ENCODE measurements around the gene TPO.
"Not testable (repeated sequence)": the region's sequence is repeated elsewhere in the genome, so short reads cannot be mapped to it uniquely, and the experiment has no call there.

The TPO gene

GRCh38 chr2:1413156-1413710 lies at the start of gene TPO:
Gene TPO, plus strand, starts transcription at chr2:1413463. Its CDS starts 946 bp downstream, at chr2:1414409.
- no peak for DNase-seq

DNA sequence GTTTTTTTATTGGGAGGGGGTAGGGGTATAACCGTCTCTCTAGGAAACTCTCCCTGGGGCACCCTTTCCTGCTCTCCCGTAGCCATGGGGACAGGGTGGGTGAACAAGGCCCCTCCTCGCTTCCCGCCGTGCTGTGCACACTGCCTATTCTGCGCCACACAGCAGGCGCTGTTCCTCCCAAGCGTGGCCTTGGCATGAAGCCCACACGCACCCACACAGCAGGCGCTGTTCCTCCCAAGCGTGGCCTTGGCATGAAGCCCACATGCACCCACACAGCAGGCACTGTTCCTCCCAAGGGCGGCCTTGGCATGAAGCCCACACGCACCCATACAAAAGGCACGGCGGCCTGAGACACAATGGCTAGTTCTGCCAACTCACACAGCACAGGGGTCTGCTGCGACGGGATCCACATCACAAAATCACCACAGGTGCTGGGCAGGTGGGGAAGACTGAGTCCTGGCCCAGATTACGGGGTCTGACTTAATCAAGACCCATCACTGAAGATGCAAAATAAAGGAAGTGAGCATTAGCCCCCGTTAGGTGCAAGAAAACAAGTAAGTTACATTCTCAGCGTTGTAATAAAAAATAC lies 46.6 kb upstream of the TPO start:
- DNase-seq = no peak

DNA sequence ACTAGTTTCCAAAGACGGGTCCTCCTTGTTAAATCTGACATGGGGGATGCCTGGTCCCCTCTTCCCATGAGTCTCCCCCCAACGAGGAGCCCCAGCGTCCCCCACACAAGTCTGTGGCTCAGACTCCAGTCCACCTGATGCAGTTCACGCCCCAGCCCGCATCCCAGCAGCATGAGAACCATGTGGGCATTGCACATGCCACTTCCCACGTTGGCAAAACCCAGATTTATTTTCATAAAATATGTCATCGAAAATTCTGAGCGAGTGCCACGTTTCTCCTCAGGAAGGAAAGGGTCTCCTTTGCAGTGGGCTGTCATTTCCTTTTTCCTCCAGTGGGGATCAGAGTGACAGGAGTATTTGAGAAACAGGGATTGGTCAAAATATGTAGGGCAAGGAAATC lies 45.7 kb upstream of the TPO start:
- no peak for DNase-seq

DNA sequence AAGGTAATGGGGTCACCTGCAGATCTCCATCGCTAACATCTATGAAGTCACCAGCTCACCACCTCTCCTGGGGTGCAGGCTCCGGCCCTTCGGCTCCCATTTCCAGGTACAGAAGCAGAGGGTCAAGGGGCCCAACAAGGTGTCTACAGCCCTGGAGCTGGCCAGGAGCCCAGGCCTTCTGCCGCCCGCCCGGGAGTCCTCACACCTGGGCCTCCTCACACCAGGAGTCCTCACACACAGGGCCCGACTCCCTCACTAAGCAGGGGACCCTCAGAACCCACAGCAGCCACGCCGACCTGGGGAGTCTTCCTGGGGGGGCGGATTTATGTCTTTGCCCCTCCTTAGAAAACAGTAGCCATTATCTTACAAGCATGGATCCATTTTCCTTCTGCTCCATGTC lies 43.4 kb upstream of the TPO start:
- no peak for DNase-seq

DNA sequence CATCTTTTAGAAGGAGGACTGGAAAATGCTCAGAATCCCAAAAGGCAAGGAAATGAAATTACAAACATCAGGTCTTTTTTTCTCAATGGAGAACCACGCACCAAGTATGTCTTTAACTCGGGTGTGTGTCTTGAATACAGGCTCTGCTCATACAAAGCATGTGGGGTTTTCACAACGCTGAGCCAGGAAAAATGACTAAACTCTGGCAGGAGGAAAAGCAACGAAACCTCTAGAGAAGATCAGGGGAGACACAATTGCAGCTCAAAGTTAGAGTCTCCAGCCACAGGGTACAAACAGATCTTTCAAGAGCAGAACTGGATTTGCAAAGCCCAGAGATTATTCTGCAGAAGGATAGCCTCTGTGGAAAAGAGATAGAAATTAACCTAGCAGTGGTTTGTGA lies 42.8 kb upstream of the TPO start:
- no peak for DNase-seq

GRCh38 chr2:1371082-1371481 lies 42.2 kb upstream of the TPO start:
- DNase-seq = no peak

- DNase-seq = no peak
Observed at GRCh38 chr2:1373830-1374229, 39.4 kb upstream of the TPO start.

GRCh38 chr2:1374287-1374686 lies 39.0 kb upstream of the TPO start:
- DNase-seq = no peak

DNA sequence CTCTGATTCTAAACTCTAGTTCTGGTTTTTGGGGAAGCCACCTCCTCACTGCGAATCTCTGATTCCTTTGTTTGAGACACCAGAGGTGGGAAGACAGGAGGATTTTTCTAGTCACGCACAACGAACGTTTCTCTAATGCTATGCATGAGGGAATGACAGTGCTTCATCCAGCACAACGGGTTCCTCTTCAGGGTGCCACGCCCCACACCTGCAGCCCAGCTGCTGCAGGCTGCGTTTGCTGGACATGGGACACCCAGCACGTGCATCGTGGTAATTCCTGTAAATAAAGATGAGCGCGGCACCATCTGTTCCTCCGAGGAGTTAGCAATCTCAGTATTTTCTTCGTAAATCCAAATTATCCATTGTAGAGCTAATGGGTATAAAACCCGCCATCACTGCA lies 37.5 kb upstream of the TPO start:
- DNase-seq = no peak

DNA sequence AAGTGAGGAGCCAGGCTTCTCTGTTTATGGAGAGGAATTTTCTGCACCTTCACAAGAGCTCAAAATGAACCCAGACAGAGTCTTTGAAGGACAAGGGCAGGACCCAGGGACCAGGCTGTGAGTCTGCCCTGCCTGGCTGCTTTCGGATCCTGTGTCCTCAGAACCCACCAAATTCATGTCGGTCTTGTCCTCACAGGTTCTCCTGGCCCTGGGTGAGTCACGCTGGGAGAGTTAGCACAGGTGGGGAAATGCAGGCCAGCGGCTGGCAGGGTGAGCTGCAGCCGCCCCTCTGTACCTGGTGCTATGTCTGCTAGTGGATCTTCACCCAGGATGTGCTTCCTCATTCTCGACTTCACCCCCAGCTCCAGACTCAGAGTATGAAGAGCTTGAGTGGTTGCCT lies 35.8 kb upstream of the TPO start:
- no peak for DNase-seq

- no peak for DNase-seq
Observed at GRCh38 chr2:1378456-1379150, 34.7 kb upstream of the TPO start.

GRCh38 chr2:1381644-1382043 lies 31.6 kb upstream of the TPO start:
- DNase-seq = no peak

DNA sequence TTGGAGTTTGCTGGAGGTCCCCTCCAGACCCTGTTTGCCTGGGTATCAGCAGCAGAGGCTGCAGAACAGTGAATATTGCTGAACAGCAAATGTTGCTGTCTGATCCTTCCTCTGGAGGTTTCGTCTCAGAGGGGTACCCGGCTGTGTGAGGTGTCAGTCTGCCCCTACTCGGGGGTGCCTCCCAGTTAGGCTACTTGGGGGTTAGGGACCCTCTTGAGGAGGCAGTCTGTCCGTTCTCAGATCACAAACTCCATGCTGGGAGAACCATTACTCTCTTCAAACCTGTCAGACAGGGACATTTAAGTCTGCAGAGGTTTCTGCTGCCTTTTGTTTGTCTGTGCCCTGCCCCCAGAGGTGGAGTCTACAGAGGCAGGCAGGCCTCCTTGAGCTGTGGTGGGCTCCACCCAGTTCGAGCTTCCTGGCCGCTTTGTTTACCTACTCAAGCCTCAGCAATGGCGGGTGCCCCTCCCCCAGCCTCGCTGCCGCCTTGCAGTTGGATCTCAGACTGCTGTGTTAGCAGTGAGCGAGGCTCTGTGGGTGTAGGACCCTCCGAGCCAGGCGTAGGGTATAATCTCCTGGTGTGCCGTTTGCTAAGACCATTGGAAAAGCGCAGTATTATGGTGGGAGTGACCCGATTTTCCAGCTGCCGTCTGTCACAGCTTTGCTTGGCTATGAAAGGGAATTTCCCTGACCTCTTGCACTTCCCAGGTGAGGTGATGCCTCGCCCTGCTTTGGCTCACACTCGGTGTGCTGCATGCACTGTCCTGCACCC lies 25.1 kb upstream of the TPO start:
- DNase-seq = not testable (repeated sequence)

DNA sequence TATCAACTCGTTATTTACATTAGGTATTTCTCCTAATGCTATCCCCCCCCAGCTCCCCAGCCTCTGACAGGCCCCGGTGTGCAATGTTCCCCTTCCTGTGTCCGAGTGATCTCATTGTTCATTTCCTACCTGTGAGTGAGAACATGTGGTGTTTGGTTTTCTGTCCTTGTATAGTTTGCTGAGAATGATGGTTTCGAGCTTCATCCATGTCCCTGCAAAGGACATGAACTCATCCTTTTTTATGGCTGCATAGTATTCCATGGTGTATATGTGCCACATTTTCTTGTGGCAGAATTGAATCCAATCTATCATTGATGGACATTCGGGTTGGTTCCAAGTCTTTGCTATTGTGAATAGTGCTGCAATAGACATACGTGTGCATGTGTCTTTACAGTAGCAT lies 23.1 kb upstream of the TPO start:
- not testable (repeated sequence) for DNase-seq

- no peak for DNase-seq
Observed at GRCh38 chr2:1393321-1393720, 19.9 kb upstream of the TPO start.

- DNase-seq = no peak
Observed at GRCh38 chr2:1394709-1395408, 18.4 kb upstream of the TPO start.

- DNase-seq = no peak
Observed at GRCh38 chr2:1397350-1397749, 15.9 kb upstream of the TPO start.

DNA sequence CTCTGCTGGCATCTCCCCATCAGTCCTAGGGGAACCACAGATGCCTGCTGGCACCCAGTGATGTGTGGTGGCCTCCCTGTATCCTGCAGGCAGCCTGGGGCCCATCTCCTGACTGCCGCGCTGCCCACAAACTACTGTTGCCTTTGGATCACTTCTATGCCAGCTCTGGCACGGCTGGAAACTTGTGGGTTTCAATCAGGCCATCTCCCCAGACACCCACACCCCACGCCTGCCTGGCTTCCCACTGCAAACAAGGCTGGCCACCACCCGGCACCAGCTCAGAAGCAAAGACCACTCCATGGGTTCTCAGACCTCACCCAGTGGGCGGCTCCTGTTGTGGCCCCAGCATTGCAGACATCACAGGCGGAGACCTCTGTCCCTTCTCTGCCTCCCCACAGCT lies 15.1 kb upstream of the TPO start:
- DNase-seq = no peak

DNA sequence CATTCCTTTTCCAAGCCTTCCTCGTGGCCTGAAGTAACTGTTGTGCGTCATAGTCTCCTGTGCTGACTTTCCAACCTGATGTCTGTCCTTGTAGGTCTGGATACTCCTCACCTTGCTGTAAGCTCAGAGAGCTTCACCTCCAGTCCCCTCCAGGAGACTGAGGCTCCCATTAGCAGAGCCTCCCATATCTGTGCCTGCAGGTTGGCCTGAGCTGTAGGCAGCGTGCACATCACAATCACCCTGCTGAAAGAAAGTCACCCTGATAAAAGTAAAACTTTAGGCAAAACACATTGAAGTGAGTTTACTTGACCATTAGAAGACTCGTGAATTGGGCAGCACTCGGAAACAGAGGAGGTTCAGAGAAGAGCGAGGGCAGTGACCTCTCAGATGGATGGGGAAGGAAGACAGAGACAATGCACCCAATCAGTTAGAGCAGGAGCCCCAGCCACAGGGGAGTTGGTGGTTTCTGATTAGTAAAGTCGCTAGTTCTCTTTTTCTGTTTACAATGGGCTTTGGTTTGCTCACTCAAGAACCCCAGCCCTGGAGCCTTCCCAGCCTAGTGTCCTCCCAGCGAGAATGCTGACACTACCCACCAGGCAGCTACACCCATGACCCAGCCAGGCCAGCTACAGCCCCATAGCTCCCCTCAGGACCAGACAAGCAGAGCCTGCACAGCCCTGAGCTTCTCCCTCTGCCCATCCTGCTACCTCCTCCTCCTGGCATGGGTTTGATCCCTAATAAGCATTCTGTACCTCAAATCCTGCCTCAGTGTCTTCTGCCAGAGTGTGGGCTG lies 12.1 kb upstream of the TPO start:
- DNase-seq = no peak

DNA sequence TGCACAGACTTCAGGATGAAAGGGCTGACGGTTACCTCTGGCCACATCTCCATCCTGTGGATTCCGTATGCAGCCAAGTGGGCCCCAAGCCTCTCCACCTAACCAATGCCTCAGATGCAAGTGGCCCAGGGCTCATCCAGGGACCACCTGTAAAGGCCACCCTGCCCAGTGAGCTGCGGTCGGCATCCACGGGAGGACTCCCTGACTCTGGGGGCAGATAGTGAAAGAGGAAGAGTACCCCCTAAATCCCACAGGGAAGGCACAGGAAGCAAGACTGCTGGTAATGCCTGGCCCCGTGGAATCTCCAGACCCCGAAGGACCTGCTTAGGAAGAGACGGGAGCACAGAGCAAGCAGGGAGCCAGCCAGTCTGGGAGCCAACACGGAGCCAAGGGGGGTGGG lies 11.2 kb upstream of the TPO start:
- no peak for DNase-seq

- no peak for DNase-seq
Observed at GRCh38 chr2:1403565-1403964, 9.7 kb upstream of the TPO start.

DNA sequence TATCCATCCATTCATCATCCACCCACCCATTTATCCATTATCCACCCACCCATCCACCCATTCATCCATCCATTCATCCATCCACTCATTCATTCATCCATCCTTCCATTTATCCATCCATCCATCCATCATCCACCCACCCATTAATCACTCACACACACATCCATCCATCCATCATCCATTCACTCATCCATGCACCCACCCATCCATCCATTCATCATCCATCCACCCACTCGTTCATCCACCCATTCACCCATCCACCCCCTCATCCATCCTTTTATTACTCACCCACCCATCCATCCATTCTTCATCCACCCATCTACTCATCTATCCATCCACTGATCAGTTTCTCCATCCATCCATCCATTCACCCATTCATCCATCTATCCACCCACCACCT lies 8.1 kb upstream of the TPO start:
- DNase-seq = no peak

GRCh38 chr2:1405967-1406366 lies 7.3 kb upstream of the TPO start:
- DNase-seq = no peak
